Mesodermal cell (in vitro differentiated cells): ENCODE results near the gene LRRC17.
"Not testable (repeated sequence)": the region's sequence is repeated elsewhere in the genome, so short reads cannot be mapped to it uniquely, and the experiment has no call there.

ENCODE experiments used
- H3K27ac ChIP-seq: 2 replicates; pipeline ENCODE4 v1.7.0; 2013; ENCODE audit warnings: mild to moderate bottlenecking, low read depth, low read length, moderate library complexity; ENCODE audit not compliant: severe bottlenecking
- H3K36me3 ChIP-seq: 2 replicates; pipeline ENCODE4 v1.7.1; 2013; ENCODE audit warnings: mild to moderate bottlenecking, low read length, moderate library complexity; ENCODE audit not compliant: control insufficient read depth, insufficient read depth
- H3K4me1 ChIP-seq: one replicate; pipeline ENCODE4 v1.7.1; 2013; ENCODE audit warnings: mild to moderate bottlenecking, low read length; ENCODE audit not compliant: insufficient read depth, control insufficient read depth, poor library complexity, severe bottlenecking
- H3K4me3 ChIP-seq: 2 replicates; pipeline ENCODE4 v1.7.0; 2013; ENCODE audit warnings: low read length, control low read depth, mild to moderate bottlenecking; ENCODE audit not compliant: insufficient read depth, poor library complexity, severe bottlenecking; ENCODE audit errors: extremely low read depth
- H3K9me3 ChIP-seq: 2 replicates; pipeline ENCODE4 v1.7.1; 2013; ENCODE audit warnings: mild to moderate bottlenecking, low read length, moderate library complexity; ENCODE audit not compliant: control insufficient read depth
- WGBS, 2 experiments: methylation state at CpG; one replicate each; pipeline ENCODE4 v1.1.5; 2013; ENCODE audit warnings: missing lambda C conversion rate in 2 of 2; ENCODE audit not compliant: insufficient coverage in 2 of 2; 5-methylcytosine and 5-hydroxymethylcytosine counted together

Gene LRRC17

DNA sequence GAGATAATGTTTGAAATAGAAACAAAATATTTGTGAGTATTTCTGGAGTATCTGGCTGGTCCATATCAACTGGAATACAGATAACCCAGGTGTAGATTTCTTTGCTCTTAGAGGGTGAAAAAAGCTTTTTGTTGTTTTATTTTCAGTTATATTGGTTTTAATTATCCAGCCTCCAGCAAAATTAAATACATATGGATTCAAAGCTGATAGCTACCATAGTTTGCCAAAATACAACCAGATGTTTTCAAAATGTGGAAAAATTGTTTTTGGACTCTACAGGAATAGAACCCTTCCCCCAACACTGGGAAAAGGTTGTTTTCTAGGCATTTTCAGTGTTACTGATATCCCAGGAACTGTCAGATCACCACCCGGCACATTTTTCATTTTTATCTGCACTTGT is 30.1 kb downstream of the LRRC17 start:
- peaks cover 22% of the 10 kb centered on the region for H3K4me1 ChIP-seq
- H3K9me3 ChIP-seq: no peaks in the 10 kb centered on the region
- H3K27ac ChIP-seq: no peak overlapping the region
- 100% methylated on average over 1 of the region's 1 CpG; no CpG with 5 or more reads in 1 of the 2 experiments for WGBS, 2 experiments
- H3K36me3 ChIP-seq: no peaks in the 10 kb centered on the region
- no peak overlapping the region for H3K4me3 ChIP-seq

DNA sequence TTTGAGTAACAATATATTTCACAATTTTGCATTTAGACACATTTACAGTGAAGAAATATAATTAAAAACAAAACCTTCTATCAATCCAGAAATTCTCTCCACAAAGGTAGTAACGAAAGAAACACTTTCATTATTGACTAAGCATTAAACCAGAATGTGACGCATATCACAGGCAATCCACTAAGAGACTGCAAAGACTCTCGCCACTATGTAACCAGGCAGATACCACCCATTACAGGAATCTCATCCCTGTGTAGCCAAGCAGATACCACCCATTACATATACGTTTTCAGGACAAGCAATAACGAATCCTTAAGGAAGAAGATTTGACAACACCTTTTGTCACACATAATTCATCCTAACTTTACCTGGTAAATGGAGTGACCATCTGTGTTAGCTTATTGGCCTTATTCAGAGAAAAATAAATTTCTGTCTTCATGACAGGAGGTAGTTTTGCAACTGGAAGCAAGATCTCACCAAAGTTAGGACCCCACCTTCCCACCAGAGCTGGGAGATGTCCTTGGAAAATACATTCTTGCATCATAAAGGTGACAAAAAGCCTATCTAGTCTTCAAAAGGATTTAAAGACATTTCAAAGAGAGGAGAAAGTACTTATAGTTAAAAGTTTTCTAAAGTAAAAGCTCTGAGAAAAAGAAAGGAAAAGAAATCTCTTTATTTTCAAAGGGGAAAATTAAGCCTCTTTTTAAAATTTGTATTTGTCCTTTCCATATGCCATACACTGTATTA is 30.8 kb downstream of the LRRC17 start:
- peaks cover 21% of the 10 kb centered on the region for H3K4me1 ChIP-seq
- no peaks in the 10 kb centered on the region for H3K36me3 ChIP-seq
- H3K4me3 ChIP-seq: no peak overlapping the region
- WGBS, 2 experiments: 30% methylated on average over 5 of the region's 5 CpGs; no CpG with 5 or more reads in 1 of the 2 experiments
- H3K27ac ChIP-seq: no peak overlapping the region
- no peaks in the 10 kb centered on the region for H3K9me3 ChIP-seq

DNA sequence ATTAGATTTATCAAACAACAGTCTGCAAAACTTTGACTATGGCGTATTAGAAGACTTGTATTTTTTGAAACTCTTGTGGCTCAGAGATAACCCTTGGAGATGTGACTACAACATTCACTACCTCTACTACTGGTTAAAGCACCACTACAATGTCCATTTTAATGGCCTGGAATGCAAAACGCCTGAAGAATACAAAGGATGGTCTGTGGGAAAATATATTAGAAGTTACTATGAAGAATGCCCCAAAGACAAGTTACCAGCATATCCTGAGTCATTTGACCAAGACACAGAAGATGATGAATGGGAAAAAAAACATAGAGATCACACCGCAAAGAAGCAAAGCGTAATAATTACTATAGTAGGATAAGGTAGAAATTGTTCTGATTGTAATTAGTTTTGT is 31.4 kb downstream of the LRRC17 start:
- Histone ChIP-seq H3K9me3 (no peaks in the 10 kb centered on the region), H3K4me1 (peaks cover 16% of the 10 kb centered on the region), H3K36me3 (no peaks in the 10 kb centered on the region), H3K4me3 (no peak overlapping the region), H3K27ac (no peak overlapping the region)
- WGBS, 2 experiments: 90 to 100% methylated on average over 2 of the region's 4 CpGs

DNA sequence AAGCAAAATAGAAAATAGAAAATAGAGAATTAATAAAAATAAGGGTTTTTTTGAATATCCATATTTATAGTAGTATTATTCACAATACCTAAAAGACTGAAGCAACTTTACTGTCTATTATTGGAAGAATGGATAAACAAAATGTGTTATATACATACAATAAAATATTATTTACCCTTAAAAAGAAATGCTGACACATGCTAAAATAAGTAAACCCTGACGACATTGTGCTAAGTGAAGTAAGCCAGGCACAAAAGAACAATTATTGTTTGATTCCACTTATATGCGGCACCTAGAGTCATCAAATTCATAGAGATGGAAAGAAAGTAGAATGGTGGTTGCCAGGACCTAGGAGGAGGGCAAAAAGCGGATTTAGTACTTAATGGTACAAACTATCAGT is 39.0 kb downstream of the LRRC17 start:
- Histone ChIP-seq H3K27ac (no peak overlapping the region), H3K4me3 (no peak overlapping the region), H3K4me1 (no peaks in the 10 kb centered on the region), H3K9me3 (no peaks in the 10 kb centered on the region), H3K36me3 (no peaks in the 10 kb centered on the region)
- WGBS, 2 experiments: 97 to 100% methylated on average over 3 of the region's 3 CpGs

DNA sequence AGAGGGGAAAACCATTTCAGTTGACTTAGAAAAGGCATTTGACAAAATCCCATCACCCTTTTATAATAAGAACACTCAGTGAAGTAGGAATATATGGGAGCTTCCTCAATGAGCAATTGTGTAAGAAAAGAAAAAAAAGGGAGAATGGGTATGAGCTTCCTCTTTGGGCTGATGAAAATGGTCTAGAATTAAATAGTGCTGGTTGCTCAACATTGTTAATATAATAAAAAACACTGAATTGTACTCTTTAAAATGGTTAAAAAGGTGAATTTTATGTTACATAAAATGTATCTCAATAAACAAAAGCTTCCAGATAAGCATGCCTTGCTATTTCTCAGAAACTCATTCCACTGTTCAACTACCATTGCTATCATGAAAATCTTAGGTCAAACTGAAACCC is 40.6 kb downstream of the LRRC17 start:
- Histone ChIP-seq H3K36me3 (no peaks in the 10 kb centered on the region), H3K27ac (no peak overlapping the region), H3K4me1 (no peaks in the 10 kb centered on the region), H3K9me3 (no peaks in the 10 kb centered on the region), H3K4me3 (no peak overlapping the region)

DNA sequence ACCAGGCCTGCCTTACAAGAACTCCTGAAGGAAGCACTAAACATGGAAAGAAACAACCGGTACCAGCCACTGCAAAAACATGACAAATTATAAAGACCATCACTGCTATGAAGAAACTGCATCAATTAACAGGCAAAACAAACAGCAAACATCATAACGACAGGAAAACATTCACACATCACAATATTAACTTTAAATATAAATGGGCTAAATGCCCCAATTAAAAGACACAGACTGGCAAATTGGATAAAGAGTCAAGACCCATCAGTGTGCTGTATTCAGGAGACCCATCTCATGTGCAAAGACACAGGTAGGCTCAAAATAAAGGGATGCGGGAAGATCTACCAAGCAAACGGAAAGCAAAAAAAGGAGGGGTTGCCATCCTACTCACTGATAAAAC is 41.6 kb downstream of the LRRC17 start:
- H3K36me3 ChIP-seq, H3K9me3 ChIP-seq, H3K27ac ChIP-seq, H3K4me1 ChIP-seq, H3K4me3 ChIP-seq: not testable (repeated sequence)
- WGBS, 2 experiments: 68 to 70% methylated on average over 2 of the region's 4 CpGs

DNA sequence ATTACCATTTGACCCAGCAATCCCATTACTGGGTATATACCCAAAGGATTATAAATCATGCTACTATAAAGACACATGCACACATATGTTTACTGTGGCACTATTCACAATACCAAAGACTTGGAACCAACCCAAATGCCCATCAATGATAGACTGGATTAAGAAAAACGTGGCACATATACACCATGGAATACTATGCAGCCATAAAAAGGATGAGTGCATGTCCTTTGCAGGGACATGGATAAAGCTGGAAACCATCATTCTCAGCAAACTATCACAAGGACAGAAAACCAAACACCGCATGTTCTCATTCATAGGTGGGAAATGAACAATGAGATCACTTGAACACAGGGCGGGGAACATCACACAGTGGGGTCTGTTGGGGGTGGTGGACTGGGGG is 45.2 kb downstream of the LRRC17 start:
- H3K36me3 ChIP-seq, H3K9me3 ChIP-seq, H3K4me1 ChIP-seq, H3K27ac ChIP-seq, H3K4me3 ChIP-seq: not testable (repeated sequence)
- 100% methylated on average over 1 of the region's 3 CpGs; no CpG with 5 or more reads in 1 of the 2 experiments for WGBS, 2 experiments

DNA sequence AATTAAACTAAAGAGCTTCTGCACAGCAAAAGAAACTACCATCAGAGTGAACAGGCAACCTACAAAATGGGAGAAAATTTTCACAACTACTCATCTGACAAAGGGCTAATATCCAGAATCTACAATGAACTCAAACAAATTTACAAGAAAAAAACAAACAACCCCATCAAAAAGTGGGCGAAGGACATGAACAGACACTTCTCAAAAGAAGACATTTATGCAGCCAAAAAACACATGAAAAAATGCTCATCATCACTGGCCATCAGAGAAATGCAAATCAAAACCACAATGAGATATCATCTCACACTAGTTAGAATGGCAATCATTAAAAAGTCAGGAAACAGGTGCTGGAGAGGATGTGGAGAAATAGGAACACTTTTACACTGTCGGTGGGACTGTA is 49.2 kb downstream of the LRRC17 start:
- H3K36me3 ChIP-seq, H3K27ac ChIP-seq, H3K4me3 ChIP-seq, H3K9me3 ChIP-seq, H3K4me1 ChIP-seq: not testable (repeated sequence)
- WGBS, 2 experiments: no CpG with 5 or more reads among the region's 2 CpGs

DNA sequence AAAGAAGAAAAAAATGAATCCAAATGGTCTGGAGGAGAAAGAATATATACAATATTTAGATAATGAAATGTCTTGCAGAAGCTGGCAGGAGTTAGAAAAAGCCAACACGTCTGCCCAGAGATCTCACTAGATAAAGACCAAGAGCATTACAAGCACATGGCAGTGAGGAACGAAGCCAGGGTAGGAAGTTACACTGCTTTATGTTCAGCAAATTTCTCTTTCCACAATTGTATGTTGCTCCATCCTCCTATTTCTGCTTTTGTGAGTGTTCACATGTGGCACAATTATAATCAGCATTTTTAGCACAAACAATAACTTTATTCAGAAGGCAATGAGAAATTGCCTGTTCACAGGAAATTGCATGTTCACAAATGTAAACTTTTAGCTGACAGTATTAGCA is 53.7 kb downstream of the LRRC17 start:
- 87 to 92% methylated on average over 2 of the region's 2 CpGs for WGBS, 2 experiments
- no peak overlapping the region for H3K27ac ChIP-seq
- H3K4me3 ChIP-seq: no peak overlapping the region
- H3K4me1 ChIP-seq: no peaks in the 10 kb centered on the region
- no peaks in the 10 kb centered on the region for H3K9me3 ChIP-seq
- H3K36me3 ChIP-seq: no peaks in the 10 kb centered on the region

DNA sequence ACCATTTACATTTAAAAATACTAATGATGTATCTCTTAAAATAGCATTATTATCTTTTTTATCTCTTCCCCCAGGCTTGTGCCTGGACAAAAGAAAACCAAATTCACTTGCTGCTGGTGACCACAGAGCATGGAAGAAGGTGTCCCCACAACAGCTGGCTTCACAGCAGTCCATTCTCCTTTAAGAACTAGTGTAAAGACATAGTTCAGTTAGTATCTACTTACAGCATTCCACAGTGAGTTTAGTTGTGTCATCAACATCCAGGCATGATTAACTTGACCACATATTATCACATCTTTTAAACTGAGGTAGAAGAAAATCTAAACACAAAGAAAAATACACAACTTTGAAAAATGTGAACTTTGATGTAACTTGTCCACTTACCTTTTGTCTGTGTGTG is 55.0 kb downstream of the LRRC17 start:
- Histone ChIP-seq H3K4me3 (no peak overlapping the region), H3K9me3 (no peaks in the 10 kb centered on the region), H3K36me3 (no peaks in the 10 kb centered on the region), H3K4me1 (no peaks in the 10 kb centered on the region), H3K27ac (no peak overlapping the region)

DNA sequence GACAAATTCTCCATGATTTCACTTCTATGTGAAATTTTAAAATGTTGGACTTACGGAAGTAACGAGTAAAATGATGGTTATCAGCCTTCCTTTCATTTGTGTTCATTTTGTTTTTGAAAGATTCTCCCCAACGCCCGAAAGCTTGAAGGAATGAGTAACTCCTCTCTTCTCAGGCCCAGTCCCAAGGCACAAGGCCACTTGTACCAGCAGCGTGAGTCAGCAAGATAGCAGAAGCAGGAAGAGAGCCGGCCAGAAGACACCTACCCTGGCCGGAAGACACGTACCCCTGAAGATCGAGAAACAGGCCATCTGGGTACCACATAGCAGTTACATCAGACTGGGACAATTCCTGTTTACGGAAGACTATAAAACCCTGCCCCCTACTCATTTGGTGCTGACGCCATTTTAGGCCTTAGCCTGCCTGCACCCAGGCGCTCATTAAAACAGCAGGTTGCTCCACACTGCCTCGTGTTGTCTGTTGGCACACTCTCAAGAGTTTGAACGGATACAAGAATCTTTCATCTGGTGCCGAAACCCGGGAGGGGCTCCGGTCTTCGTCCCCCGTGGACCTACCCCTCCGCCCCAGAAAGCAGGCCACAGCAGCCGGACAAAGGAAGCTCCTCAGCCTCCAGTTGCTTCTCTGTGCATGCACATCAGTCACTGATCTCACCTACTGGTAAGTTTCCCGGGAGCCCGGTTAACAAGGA is 60.4 kb downstream of the LRRC17 start:
- no peaks in the 10 kb centered on the region for H3K4me1 ChIP-seq
- H3K27ac ChIP-seq: no peak overlapping the region
- 93 to 97% methylated on average over 19 to 21 of the region's 23 CpGs for WGBS, 2 experiments

More for the DNA sequence above, 60.4 kb downstream of the LRRC17 start:
- Histone ChIP-seq H3K4me3 (no peak overlapping the region), H3K9me3 (no peaks in the 10 kb centered on the region), H3K36me3 (no peaks in the 10 kb centered on the region)
